ENCODE results near the gene ANKFN1. TPM values are rescaled to one million over a fixed set of nuclear protein-coding genes. Genes with fewer than 3 reads are reported as not detected.
A peak's percentile ranks its signal among the peaks of the same experiment; 100 is the strongest.

The ANKFN1 gene
- total RNA-seq, 3 donors from 2014 or later: not detected

DNA sequence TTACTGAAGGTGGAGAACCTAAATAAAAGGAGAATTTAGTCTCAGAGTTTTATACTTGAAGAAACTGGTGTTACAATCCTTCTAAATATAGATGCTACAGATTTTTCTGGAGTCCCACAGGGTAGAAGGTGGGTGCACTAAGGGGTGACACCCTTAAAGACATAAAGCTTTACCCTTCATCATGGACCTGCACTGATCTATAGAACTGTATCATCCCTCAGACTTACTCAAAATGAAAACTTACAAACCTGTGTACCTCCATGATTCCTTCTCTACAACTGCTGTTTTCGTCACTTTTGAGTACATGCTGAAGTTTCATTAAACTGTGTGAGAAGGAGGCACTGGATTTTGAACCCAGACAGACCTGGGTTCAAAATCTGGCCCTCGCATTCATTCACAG, 270.7 kb downstream of the ANKFN1 start:
- ATAC-seq: peak in 1 of 2 donors; percentile 9
- H3K9me3 Mint-ChIP-seq: no peaks in the 10 kb centered on the region
- no peak overlapping the region for H3K4me3 Mint-ChIP-seq
- no peaks in the 10 kb centered on the region for H3K36me3 Mint-ChIP-seq (ENCODE audit: insufficient read depth)
- H3K27me3 Mint-ChIP-seq (ENCODE audit: low read depth): peaks cover 8% of the 10 kb centered on the region
- DNase-seq: no peak
- H3K4me1 Mint-ChIP-seq (ENCODE audit: low read depth): peaks cover 7% of the 10 kb centered on the region

DNA sequence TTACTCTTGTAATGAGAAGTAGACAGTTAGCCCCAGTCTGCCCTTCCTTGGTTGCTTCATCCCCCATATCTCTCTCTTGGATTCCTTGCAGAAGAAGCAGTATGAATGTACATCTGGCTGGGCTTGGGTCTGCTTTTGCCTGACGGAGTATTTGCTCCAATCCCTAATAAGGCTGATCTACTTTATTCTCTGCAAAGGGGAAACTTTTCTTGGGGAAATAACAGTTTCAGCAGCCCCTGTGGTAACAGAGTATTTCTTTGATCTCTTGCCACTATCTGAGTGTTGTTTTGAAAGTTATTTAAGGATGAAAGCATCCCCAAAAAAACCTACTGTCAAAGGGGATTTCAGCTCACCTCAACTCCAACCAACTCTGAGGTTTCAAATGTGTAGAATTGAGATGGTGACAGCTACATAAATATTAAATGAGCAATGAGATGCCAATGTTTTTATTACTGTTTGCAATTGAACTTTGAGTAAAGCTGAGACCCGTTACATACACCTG, 271.3 kb downstream of the ANKFN1 start:
- Mint-ChIP-seq H3K9me3 (no peaks in the 10 kb centered on the region), H3K4me3 (no peak overlapping the region), H3K36me3 (ENCODE audit: insufficient read depth) (no peaks in the 10 kb centered on the region), H3K4me1 (ENCODE audit: low read depth) (peaks cover 7% of the 10 kb centered on the region), H3K27me3 (ENCODE audit: low read depth) (peaks cover 8% of the 10 kb centered on the region)
- DNase-seq (no peak), ATAC-seq (peak; percentile 66 to 69)

DNA sequence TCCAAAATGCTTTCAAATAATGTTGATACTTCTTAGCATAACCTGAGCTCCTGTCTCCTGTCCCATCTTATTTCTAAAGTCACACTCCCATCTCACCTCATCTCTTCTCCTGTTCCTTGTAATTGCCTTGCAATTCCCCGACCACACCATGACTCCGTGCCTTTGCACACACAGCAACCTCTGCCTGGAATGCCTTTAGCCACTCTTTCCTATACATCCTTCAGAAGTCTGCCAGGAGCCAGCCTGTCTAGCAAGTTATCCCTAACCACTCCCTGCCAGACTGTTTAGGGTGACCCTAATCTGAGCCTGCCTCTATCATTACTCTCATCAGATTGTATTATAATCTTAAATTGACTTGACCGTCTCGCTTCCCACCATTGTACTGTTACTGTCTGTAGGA, 272.2 kb downstream of the ANKFN1 start:
- Mint-ChIP-seq H3K4me1 (ENCODE audit: low read depth) (peaks cover 7% of the 10 kb centered on the region), H3K36me3 (ENCODE audit: insufficient read depth) (no peaks in the 10 kb centered on the region), H3K4me3 (no peak overlapping the region), H3K9me3 (no peaks in the 10 kb centered on the region), H3K27me3 (ENCODE audit: low read depth) (peaks cover 8% of the 10 kb centered on the region)
- no peak for ATAC-seq
- no peak for DNase-seq

DNA sequence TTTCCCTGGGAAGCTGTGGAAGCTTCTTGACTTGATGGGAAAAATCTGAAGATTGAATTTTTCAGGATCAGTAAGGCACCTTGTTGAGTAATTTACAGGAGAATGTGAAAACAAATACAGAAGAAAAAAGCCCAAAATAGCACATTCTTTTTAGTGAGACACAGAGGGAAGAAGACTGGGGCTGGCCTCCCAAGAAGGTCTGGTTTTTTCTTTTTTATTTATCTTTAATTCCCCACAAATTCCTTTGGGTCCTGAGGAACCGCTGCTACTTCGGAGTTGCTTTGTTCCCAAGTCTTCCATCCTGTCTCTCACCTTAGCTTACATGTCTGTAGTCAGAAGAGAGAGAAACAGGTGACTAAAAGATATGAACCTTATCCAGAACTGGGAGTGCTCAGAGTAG, 273.6 kb downstream of the ANKFN1 start:
- no peaks in the 10 kb centered on the region for H3K9me3 Mint-ChIP-seq
- peaks cover 7% of the 10 kb centered on the region for H3K4me1 Mint-ChIP-seq (ENCODE audit: low read depth)
- H3K4me3 Mint-ChIP-seq: no peak overlapping the region
- ATAC-seq (no peak), DNase-seq (no peak)
- no peaks in the 10 kb centered on the region for H3K36me3 Mint-ChIP-seq (ENCODE audit: insufficient read depth)
- peaks cover 11% of the 10 kb centered on the region for H3K27me3 Mint-ChIP-seq (ENCODE audit: low read depth)

DNA sequence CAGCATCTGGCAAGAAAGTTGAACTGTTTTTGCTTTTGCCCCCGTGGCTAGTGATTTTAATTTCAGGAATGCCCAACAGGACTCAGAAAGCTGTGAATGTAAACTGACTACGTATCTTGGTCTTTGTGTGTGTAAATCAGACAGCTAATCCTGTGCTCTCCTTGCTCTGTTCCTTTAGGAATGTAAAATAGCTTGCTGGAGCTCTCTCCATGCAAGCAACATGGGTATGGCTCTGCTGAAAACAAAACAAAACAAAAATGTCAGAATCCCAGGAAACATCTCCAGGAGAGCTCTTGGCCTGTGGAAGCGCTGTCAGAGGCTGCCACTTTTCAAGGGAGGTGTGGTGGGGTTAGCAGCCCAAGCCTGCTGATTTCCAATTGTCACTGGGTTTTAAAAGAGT, 278.5 kb downstream of the ANKFN1 start:
- DNase-seq (no peak), ATAC-seq (no peak)
- Mint-ChIP-seq H3K4me3 (no peak overlapping the region), H3K4me1 (ENCODE audit: low read depth) (no peaks in the 10 kb centered on the region), H3K27me3 (ENCODE audit: low read depth) (peaks cover 13% of the 10 kb centered on the region), H3K9me3 (no peaks in the 10 kb centered on the region), H3K36me3 (ENCODE audit: insufficient read depth) (no peaks in the 10 kb centered on the region)

DNA sequence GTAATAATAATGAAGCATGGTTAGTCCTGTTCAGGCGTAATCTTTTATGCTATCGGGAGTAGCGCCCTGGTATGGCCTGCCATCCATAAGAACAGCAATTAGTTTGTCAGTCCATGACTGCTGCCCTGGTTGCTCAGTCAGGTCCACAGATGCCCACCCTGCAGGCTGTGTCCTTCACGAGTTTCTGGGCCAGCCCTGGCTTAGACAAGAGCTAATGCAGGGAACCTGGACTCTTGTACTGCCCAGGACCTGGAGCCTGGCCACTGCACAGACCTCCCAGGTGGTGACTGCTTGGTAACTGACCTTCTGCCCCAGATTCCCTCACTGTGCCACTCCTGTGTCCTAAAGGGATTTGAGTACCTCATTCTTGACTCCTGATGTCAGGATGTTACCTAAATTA, 279.2 kb downstream of the ANKFN1 start:
- Mint-ChIP-seq H3K36me3 (ENCODE audit: insufficient read depth) (no peaks in the 10 kb centered on the region), H3K4me3 (no peak overlapping the region), H3K9me3 (no peaks in the 10 kb centered on the region), H3K27me3 (ENCODE audit: low read depth) (peaks cover 13% of the 10 kb centered on the region), H3K4me1 (ENCODE audit: low read depth) (no peaks in the 10 kb centered on the region)
- ATAC-seq (no peak), DNase-seq (no peak)

DNA sequence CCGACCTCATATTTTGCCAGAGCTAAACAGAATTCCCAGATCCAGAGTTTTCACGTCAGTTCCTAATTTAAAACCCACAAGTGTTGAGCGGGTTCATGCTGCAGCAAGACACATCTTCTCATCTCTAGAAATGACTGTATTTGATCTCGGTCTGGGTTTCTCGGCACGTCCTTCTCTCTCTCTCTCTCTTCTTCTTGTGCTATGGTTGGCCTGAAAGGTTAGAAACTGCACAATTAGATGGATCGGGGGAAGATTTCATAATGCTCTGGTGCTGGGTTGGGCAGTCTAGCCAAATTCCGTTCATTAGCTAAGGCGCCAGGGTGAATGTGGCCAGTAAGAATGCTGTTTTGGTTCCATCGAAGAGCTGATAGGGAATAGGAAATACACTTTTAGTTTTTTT, 281.3 kb downstream of the ANKFN1 start:
- H3K9me3 Mint-ChIP-seq: no peaks in the 10 kb centered on the region
- no peaks in the 10 kb centered on the region for H3K36me3 Mint-ChIP-seq (ENCODE audit: insufficient read depth)
- H3K4me1 Mint-ChIP-seq (ENCODE audit: low read depth): no peaks in the 10 kb centered on the region
- H3K27me3 Mint-ChIP-seq (ENCODE audit: low read depth): peaks cover 16% of the 10 kb centered on the region
- ATAC-seq: no peak
- H3K4me3 Mint-ChIP-seq: no peak overlapping the region
- no peak for DNase-seq

DNA sequence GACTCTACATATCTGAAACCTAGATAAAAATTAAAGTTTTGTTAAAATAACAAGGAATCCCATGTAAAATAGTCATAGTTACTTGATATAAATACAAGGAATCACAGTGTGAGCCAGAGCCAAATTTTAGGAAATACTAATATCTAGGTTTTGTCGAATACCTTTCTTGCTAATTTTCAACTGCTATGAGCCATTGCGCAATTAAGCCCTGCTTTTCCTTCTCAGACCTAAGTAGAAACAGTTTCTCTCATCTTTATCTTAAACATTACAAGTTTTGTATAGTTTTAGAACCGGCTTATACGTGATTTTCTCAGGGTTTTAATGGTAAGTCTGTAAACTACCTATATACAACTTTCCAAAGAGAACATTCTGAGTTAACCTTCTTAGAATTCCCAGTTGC, 282.9 kb downstream of the ANKFN1 start:
- Mint-ChIP-seq H3K27me3 (ENCODE audit: low read depth) (peaks cover 16% of the 10 kb centered on the region), H3K4me1 (ENCODE audit: low read depth) (no peaks in the 10 kb centered on the region), H3K4me3 (no peak overlapping the region), H3K36me3 (ENCODE audit: insufficient read depth) (no peaks in the 10 kb centered on the region), H3K9me3 (no peaks in the 10 kb centered on the region)
- DNase-seq (no peak), ATAC-seq (no peak)

DNA sequence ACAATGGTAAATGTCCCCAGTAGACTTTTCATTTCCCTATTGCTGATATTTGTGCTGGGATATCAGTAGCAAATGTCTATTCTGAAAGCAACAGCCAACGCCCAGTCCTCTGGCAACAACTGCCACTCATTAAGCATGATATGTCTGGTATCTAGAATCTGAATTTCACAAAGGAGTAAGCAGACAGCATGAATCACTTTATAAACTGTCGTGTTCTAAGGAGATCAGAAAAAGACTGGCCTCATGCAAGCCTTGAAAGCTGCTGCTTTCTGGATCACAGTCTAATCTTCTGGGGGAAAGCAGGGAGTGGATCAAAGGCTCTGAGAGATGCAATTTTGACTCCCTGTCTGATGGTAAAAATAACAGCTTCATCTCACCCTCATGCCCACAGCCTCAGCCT, 287.1 kb downstream of the ANKFN1 start:
- no peak for ATAC-seq
- H3K36me3 Mint-ChIP-seq (ENCODE audit: insufficient read depth): no peaks in the 10 kb centered on the region
- peaks cover 10% of the 10 kb centered on the region for H3K27me3 Mint-ChIP-seq (ENCODE audit: low read depth)
- H3K4me1 Mint-ChIP-seq (ENCODE audit: low read depth): no peaks in the 10 kb centered on the region
- no peaks in the 10 kb centered on the region for H3K9me3 Mint-ChIP-seq
- no peak for DNase-seq
- no peak overlapping the region for H3K4me3 Mint-ChIP-seq

DNA sequence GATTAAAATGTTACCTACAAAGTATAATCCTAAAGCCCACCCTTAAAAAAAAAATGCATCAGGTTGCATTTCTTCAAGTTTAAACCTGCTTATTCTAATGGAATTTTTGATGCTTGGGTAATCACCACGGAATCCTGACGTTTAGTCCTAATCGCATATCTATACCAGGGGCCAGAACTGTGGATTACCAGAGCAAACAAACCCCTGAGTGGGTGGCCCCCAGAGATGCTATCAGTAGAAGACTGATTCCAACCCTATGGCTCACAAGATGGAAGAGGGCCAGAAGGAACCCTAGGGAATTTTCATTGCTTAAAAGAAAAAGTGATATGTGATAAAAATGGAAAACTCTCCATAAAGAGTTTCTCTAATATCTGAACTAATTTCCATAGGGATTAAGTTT, 288.0 kb downstream of the ANKFN1 start:
- ATAC-seq: no peak
- Mint-ChIP-seq H3K9me3 (no peaks in the 10 kb centered on the region), H3K4me1 (ENCODE audit: low read depth) (no peaks in the 10 kb centered on the region), H3K27me3 (ENCODE audit: low read depth) (peaks cover 10% of the 10 kb centered on the region), H3K36me3 (ENCODE audit: insufficient read depth) (no peaks in the 10 kb centered on the region), H3K4me3 (no peak overlapping the region)
- no peak for DNase-seq

DNA sequence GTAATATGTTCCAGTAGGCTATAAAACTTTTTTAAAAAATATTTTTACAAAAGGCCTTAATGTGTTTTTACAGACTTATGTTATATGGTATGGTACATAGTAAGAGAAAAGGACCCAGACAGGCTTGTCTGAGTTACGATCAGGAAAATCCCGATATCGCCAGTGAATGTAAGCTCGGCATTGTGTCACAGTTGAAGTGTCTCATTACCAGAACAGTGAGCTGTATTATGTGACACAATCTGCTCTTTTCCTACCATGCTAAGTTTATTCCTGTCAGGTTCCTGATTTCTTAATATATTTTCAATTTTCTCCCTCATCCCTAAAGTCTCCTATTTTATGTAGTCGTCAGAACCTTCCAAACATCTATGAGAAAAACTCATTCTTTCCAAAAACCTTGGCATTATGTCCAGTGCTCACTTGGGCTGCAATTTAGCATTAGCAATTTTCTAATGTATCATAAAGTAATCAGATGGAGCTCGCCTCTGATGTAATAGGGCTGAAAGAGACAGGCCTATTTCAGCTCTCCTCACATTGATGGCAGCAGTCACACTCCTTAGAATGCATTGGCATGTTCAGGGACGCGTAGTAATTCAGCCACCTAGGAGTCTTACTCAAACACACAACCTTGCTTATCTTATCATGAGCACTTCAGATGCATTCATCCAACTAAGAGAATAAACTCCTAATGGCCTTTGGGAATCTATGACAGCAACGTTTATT, 292.6 kb downstream of the ANKFN1 start:
- no peak for ATAC-seq
- Mint-ChIP-seq H3K36me3 (ENCODE audit: insufficient read depth) (no peaks in the 10 kb centered on the region), H3K4me3 (no peak overlapping the region), H3K9me3 (no peaks in the 10 kb centered on the region), H3K27me3 (ENCODE audit: low read depth) (peaks cover 5% of the 10 kb centered on the region), H3K4me1 (ENCODE audit: low read depth) (no peaks in the 10 kb centered on the region)
- DNase-seq: no peak

DNA sequence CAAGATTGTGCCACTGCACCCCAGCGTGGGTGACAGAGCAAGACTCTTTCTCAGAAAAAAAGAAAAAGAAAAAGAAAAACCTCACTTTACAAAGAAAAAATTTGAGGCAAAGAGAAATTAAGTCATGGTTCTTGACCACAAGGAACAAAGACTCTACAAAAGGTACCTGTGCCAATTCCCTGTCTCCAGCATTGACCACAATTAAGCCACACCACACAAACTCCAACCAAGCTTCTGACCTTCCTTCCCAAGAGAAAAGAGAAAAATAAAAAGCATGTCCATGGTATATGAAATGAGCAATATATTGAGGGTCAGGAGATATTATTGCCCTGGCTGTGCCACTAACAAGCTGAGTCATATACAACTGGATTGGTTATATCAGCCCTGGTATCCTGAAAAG, 293.9 kb downstream of the ANKFN1 start:
- ATAC-seq (no peak), DNase-seq (no peak)
- no peaks in the 10 kb centered on the region for H3K36me3 Mint-ChIP-seq (ENCODE audit: insufficient read depth)
- H3K4me1 Mint-ChIP-seq (ENCODE audit: low read depth): no peaks in the 10 kb centered on the region
- H3K9me3 Mint-ChIP-seq: no peaks in the 10 kb centered on the region
- no peak overlapping the region for H3K4me3 Mint-ChIP-seq
- H3K27me3 Mint-ChIP-seq (ENCODE audit: low read depth): peaks cover 5% of the 10 kb centered on the region

DNA sequence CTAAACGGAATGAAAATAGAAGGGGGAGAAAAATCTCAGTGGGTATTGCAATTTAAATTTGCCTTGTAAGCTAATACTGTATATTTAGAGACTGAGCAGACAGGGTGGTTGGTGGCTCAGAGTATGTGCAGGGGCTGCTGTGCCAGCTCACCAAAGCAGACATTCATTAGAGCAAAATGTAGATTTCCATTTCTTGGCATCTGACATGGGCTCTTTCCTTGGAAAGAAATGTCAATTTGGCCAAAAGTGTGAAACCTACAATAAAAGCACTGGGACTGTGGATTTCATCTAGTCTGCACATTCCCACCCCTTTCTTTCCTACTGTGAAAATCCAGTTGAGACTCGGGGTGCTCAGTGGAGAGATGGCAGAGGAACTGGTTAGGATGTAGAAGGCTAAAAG, 295.1 kb downstream of the ANKFN1 start:
- no peak overlapping the region for H3K4me3 Mint-ChIP-seq
- DNase-seq (no peak), ATAC-seq (no peak)
- H3K9me3 Mint-ChIP-seq: no peaks in the 10 kb centered on the region
- peaks cover 2% of the 10 kb centered on the region for H3K27me3 Mint-ChIP-seq (ENCODE audit: low read depth)
- H3K4me1 Mint-ChIP-seq (ENCODE audit: low read depth): no peaks in the 10 kb centered on the region
- H3K36me3 Mint-ChIP-seq (ENCODE audit: insufficient read depth): no peaks in the 10 kb centered on the region

DNA sequence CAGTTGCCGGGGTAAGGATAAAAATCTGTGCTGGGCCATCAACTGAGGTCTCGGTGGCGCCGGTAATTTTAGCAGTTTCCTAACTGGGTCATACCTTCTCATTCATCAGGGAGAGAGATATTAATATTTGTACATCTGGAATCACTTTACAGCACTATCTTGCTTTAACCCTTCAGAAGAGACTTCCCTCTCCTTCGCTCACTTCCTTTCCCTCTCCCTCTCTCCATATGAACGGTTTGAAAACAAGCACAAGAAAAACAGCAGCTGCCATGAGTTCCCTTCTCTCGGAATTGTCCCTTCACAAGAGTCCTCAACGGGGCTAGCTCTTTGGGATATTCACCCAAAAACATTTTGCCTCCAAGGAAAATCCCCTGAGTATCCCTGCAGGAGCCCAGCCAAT, 295.9 kb downstream of the ANKFN1 start:
- Mint-ChIP-seq H3K9me3 (no peaks in the 10 kb centered on the region), H3K36me3 (ENCODE audit: insufficient read depth) (no peaks in the 10 kb centered on the region), H3K27me3 (ENCODE audit: low read depth) (peaks cover 2% of the 10 kb centered on the region), H3K4me1 (ENCODE audit: low read depth) (no peaks in the 10 kb centered on the region), H3K4me3 (no peak overlapping the region)
- no peak for ATAC-seq
- DNase-seq: no peak

DNA sequence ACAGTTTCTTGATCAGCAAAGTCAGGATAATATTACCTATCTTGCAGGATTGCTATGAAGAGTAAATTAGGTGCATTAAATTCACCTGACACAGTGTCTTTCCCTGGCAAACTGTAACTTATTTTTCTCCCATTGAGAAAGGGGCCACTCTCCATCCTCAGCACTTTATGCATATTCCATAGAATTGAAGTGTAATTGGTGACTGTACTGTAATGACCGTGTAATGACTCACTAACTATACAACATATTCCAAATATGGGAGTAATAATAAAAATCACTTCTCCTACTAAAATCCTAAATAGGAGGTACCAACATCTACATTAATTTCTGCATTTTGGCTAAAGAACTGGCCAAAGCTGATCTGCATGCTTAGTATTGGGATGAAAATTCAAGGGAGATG, 298.4 kb downstream of the ANKFN1 start:
- ATAC-seq (no peak), DNase-seq (no peak)
- Mint-ChIP-seq H3K27me3 (ENCODE audit: low read depth) (peaks cover 9% of the 10 kb centered on the region), H3K36me3 (ENCODE audit: insufficient read depth) (no peaks in the 10 kb centered on the region), H3K4me3 (no peak overlapping the region), H3K4me1 (ENCODE audit: low read depth) (no peaks in the 10 kb centered on the region), H3K9me3 (no peaks in the 10 kb centered on the region)
